GM19025 (cell line): Measurements from ENCODE around the gene DUS2.
"Not testable (repeated sequence)": the region's sequence is repeated elsewhere in the genome, so short reads cannot be mapped to it uniquely, and the experiment has no call there.

Experiments
- ATAC-seq: cut with Tn5 transposase; IDR thresholded peaks from one replicate; pipeline ENCODE4 v1.9.1; 2021; ENCODE audit warnings: mild to moderate bottlenecking, low read depth, moderate library complexity; ENCODE audit not compliant: unreplicated experiment

The DUS2 gene

GRCh38 chr16:68115851-68116250 is 92.8 kb downstream of the DUS2 start:
- ATAC-seq, result no peak

DNA sequence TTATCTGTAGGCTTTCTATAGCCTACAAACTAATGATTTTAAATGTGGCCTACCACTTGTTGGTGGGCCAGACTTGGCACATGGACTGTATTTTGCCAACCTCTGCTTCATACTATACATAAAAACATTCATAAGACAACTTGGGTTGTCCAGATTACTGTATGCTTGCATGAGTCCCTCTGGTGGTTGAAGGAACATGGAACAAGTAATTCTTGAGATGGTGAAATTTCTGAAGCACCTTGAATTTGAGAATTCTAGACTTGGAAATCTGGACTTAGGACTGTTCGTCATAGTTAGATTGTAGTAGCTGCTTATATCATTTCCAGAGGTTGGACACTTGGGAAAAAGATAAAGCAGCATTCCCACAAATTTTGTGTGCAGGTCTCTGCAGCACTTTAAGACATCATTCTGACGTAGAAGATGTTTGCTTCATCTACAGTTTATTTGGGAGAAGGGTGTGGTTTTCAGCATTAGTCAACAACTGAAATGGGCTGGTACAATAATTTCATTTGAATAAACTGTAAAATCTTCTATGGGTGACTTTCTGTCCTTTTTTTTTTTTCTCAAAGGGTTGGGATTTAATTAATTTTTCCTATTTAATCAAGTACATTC is 93.3 kb downstream of the DUS2 start:
- ATAC-seq, result no peak

DNA sequence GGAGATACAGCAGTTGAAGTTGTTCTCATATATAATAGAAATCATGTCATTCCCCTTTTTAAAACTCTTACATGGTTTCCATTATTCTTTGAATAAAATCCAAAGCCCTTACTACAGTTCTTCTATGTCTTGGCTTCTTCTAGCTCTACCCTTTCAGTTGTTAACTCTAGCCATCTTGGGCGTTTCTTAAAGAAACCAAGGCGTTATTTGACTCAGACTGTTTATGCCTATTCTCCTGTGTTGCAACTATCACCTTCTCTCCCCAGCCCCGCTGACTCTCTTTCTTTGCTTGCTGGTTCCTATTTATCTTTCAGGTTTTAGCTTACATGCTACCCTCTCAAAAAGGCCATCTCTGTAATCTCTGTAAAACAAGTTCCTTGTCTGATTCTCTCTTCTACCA is 94.8 kb downstream of the DUS2 start:
- no peak for ATAC-seq

GRCh38 chr16:68118954-68119353 is 95.9 kb downstream of the DUS2 start:
- ATAC-seq, result not testable (repeated sequence)

DNA sequence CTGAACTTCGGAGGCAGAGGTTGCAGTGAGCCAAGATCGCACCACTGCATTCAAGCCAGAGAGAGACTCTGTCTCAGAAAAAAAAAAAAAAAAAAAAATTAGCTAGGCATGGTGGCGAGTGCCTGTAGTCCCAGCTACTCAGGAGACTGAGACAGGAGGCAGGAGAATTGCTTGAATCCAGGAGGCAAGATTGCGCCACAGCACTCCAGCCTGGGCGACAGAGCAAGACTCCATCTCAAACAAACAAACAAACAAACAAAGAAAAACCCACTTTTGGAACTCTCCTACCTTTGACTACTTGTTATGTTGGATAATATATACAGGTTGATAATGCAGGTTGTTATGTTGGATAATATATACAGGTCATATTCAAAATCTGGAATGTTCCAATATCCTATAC is 97.4 kb downstream of the DUS2 start:
- not testable (repeated sequence) for ATAC-seq

DNA sequence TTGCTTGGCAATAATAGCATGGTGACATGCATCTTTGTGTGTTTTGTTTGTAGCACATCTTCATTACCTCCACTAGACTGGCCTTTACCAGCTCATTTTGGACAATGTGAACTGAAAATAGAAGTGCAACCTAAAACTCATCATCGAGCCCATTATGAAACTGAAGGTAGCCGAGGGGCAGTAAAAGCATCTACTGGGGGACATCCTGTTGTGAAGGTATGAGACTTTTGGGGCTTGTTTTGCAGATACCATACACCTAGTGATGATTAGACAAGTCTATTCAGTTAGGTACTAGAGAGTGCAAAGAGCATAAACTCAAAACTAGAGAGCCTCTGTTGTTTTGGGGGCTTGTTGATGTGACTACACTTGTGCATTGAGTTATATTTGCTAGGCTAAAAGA is 103.3 kb downstream of the DUS2 start:
- ATAC-seq, result no peak

- ATAC-seq, result no peak
Measured at GRCh38 chr16:68128577-68129305, 105.7 kb downstream of the DUS2 start.
